Keratinocyte (primary cell): Measurements from ENCODE around the gene UGT2A3. TPM values are rescaled to one million over a fixed set of nuclear protein-coding genes. Genes with fewer than 3 reads are reported as not detected.

Source experiments
- DNase-seq: peaks from one replicate; pipeline ENCODE4 v3.0.0-alpha.2; 2011; ENCODE audit warnings: low read depth, missing footprints, low spot score
- FAIRE-seq: peaks from 2 replicates; lab custom pipeline; 2011; peaks lifted over from hg19 to GRCh38; lab: Jason Lieb, UNC
- H2AFZ ChIP-seq: 2 replicates; pipeline ENCODE4 v1.6.0; 2012; ENCODE audit warnings: low read length, control low read depth, inconsistent platforms; ENCODE audit not compliant: control insufficient read depth
- H3K27ac ChIP-seq: 2 replicates; pipeline ENCODE4 v1.5.1; 2011; ENCODE audit warnings: low read length; ENCODE audit not compliant: control insufficient read depth, insufficient read depth
- H3K27me3 ChIP-seq: 3 replicates; pipeline ENCODE4 v1.6.0; 2011; ENCODE audit warnings: low read length; ENCODE audit not compliant: control insufficient read depth, insufficient read depth; ENCODE audit errors: extremely low read depth
- H3K36me3 ChIP-seq, 2 experiments: 2 replicates in 1 of 2; 3 replicates in 1 of 2; pipeline ENCODE4 v1.5.1; 2011; ENCODE audit warnings: low read length in 2 of 2, mild to moderate bottlenecking in 1 of 2; ENCODE audit not compliant: control insufficient read depth in 2 of 2, insufficient read depth in 2 of 2; ENCODE audit errors: extremely low read depth in 1 of 2
- H3K4me1 ChIP-seq: 3 replicates; pipeline ENCODE4 v1.5.1; 2011; ENCODE audit warnings: low read length; ENCODE audit not compliant: control insufficient read depth, insufficient read depth; ENCODE audit errors: extremely low read depth
- H3K4me2 ChIP-seq: 3 replicates; pipeline ENCODE4 v1.6.0; 2011; ENCODE audit warnings: low read depth, low read length; ENCODE audit not compliant: control insufficient read depth, insufficient read depth; ENCODE audit errors: extremely low read depth
- H3K4me3 ChIP-seq, 3 experiments: fragments of 200-600 bp in 1 of 3; sonication (generic) in 1 of 3; 2 replicates in 2 of 3; 3 replicates in 1 of 3; pipeline ENCODE4 v1.5.1; 2011 to 2016; ENCODE audit warnings: low read length in 3 of 3, mild to moderate bottlenecking in 3 of 3, control low read depth in 2 of 3, inconsistent platforms in 1 of 3, low read depth in 1 of 3, mixed read lengths in 1 of 3, mixed run types in 1 of 3, moderate library complexity in 1 of 3; ENCODE audit not compliant: control insufficient read depth in 2 of 3, insufficient read depth in 2 of 3; ENCODE audit errors: extremely low read depth in 1 of 3
- H3K79me2 ChIP-seq: 2 replicates; pipeline ENCODE4 v1.6.0; 2012; ENCODE audit warnings: low read length; ENCODE audit not compliant: control insufficient read depth, insufficient read depth
- H3K9ac ChIP-seq: 3 replicates; pipeline ENCODE4 v1.6.0; 2011; ENCODE audit warnings: low read length; ENCODE audit not compliant: control insufficient read depth, insufficient read depth; ENCODE audit errors: extremely low read depth
- H3K9me1 ChIP-seq: 3 replicates; pipeline ENCODE4 v1.6.0; 2011; ENCODE audit warnings: low read length; ENCODE audit not compliant: control insufficient read depth, insufficient read depth; ENCODE audit errors: extremely low read depth
- H3K9me3 ChIP-seq: 2 replicates; pipeline ENCODE4 v1.5.1; 2012; ENCODE audit warnings: low read depth, low read length; ENCODE audit not compliant: control insufficient read depth
- H4K20me1 ChIP-seq: 3 replicates; pipeline ENCODE4 v1.6.0; 2011; ENCODE audit warnings: low read length; ENCODE audit not compliant: control insufficient read depth, insufficient read depth; ENCODE audit errors: extremely low read depth
- CTCF ChIP-seq, 3 experiments: IDR thresholded peaks in 1 of 3; conservative IDR thresholded peaks in 1 of 3; optimal IDR thresholded peaks in 1 of 3; 2 replicates in 2 of 3; 3 replicates in 1 of 3; pipeline versions ENCODE3 to v1.5.1; 2011; ENCODE audit warnings: low read length in 3 of 3, mild to moderate bottlenecking in 3 of 3, moderate library complexity in 2 of 3, control low read depth in 1 of 3, inconsistent platforms in 1 of 3; ENCODE audit not compliant: insufficient read depth in 2 of 3; ENCODE audit errors: extremely low read depth in 1 of 3
- EZH2 ChIP-seq: IDR thresholded peaks from one replicate; pipeline ENCODE4 v1.6.1; 2012; ENCODE audit warnings: inconsistent platforms, mild to moderate bottlenecking, low read length, moderate library complexity
- dilution Hi-C: fragments of 300-500 bp; cut with MboI; formaldehyde crosslinking; loops from one replicate; pipeline ENCODE4 v1.7.0; 2020; ENCODE audit warnings: low sequenced_read_pairs; ENCODE audit not compliant: extremely low pct_ligation_motif_present
- polyA minus RNA-seq, 3 experiments: library from RNA; depleted of rRNA, polyadenylated mRNA; stranded (reverse); fragments of >200 nt; gene quantifications; 1 replicate in 1 of 3; 2 replicates in 1 of 3; 3 replicates in 1 of 3; pipeline ENCODE4 v1.2.3, GENCODE V29; 2011
- polyA plus RNA-seq, 5 experiments: library from polyadenylated mRNA; depleted of rRNA in 3 of 5; stranded (reverse) in 3 of 5; stranded (forward) in 1 of 5; unstranded in 1 of 5; fragments of >200 nt; gene quantifications; 1 replicate in 1 of 5; 2 replicates in 3 of 5; 3 replicates in 1 of 5; pipeline versions ENCODE4 v1.2.1 to v1.2.3, GENCODE V29; 2011 to 2012; ENCODE audit warnings: missing spikeins in 2 of 5, low read depth in 1 of 5, low replicate concordance in 1 of 5

UGT2A3 gene
- polyA plus RNA-seq (not detected in 3 replicates), polyA minus RNA-seq (not detected in 3 replicates)
- not detected for polyA plus RNA-seq (2011; ENCODE audit: low read depth)
- polyA plus RNA-seq (2011; cell fraction: cytosol; rRNA removed) = not detected in 2 replicates
- not detected in 2 replicates for polyA plus RNA-seq (2011; cell fraction: nucleus; rRNA removed)
- not detected in 2 replicates for polyA plus RNA-seq (2012; ENCODE audit: low replicate concordance)
- polyA minus RNA-seq (2011; cell fraction: cytosol; rRNA and poly(A)+ RNA removed) = not detected
- polyA minus RNA-seq (2011; cell fraction: nucleus; rRNA and poly(A)+ RNA removed) = not detected in 2 replicates

- dilution Hi-C loops = no loop called here
- no peak for DNase-seq
Measured at GRCh38 chr4:68951078-68951805, at the start of gene UGT2A3. TSS of gene UGT2A3 (minus strand) at chr4:68951804. CDS start at chr4:68951760, 44 bp downstream.

GRCh38 chr4:68997040-68997439 lies 45.4 kb upstream of the UGT2A3 start:
- Histone ChIP-seq H3K4me1 (no peaks in the 10 kb centered on the region), H3K4me2 (no peak overlapping the region), H3K27me3 (no peaks in the 10 kb centered on the region), H3K79me2 (no peaks in the 10 kb centered on the region), H4K20me1 (no peaks in the 10 kb centered on the region), H2AFZ (no peak overlapping the region), H3K9me3 (no peaks in the 10 kb centered on the region), H3K36me3 (no peaks in the 10 kb centered on the region), H3K9ac (no peak overlapping the region), H3K4me3 (no peak overlapping the region), H3K27ac (no peak overlapping the region), H3K9me1 (no peaks in the 10 kb centered on the region)
- TF ChIP-seq CTCF (optimal IDR thresholded peaks at IDR 0.05 in 1 of 3, IDR thresholded peaks at IDR 0.05 in 1 of 3, conservative IDR thresholded peaks at IDR 0.05 in 1 of 3; ENCODE audit: extremely low read depth in 1 of 3, insufficient read depth in 2 of 3, low read length in 3 of 3) = no peak
- no peak for TF ChIP-seq EZH2
- FAIRE-seq (no peak), DNase-seq (no peak)
- dilution Hi-C loops = no loop called here

More at GRCh38 chr4:68951078-68951805, at the start of gene UGT2A3:
- Histone ChIP-seq H3K79me2 (no peaks in the 10 kb centered on the region), H3K9ac (no peak within 1 kb of the TSS), H3K27ac (no peak within 1 kb of the TSS), H3K4me2 (no peak within 1 kb of the TSS), H3K4me3 (no peak within 1 kb of the TSS), H3K9me3 (no peaks in the 10 kb centered on the region), H2AFZ (no peak within 1 kb of the TSS), H3K9me1 (no peaks in the 10 kb centered on the region), H4K20me1 (no peaks in the 10 kb centered on the region), H3K36me3 (no peaks in the 10 kb centered on the region), H3K27me3 (no peaks in the 10 kb centered on the region), H3K4me1 (no peaks in the 10 kb centered on the region)
- no peak for TF ChIP-seq CTCF (optimal IDR thresholded peaks at IDR 0.05 in 1 of 3, IDR thresholded peaks at IDR 0.05 in 1 of 3, conservative IDR thresholded peaks at IDR 0.05 in 1 of 3; ENCODE audit: extremely low read depth in 1 of 3, insufficient read depth in 2 of 3, low read length in 3 of 3)
- TF ChIP-seq EZH2 = no peak
- FAIRE-seq = no peak
